Suppressor macrophage treated with lipopolysaccharide for 4 hours (primary cell): ENCODE results near the gene GASK1A.
"Not testable (repeated sequence)": the region's sequence is repeated elsewhere in the genome, so short reads cannot be mapped to it uniquely, and the experiment has no call there.

ENCODE experiments used
- DNase-seq: peaks from one replicate; pipeline ENCODE4 v3.0.0-alpha.2; 2020

The GASK1A gene

DNA sequence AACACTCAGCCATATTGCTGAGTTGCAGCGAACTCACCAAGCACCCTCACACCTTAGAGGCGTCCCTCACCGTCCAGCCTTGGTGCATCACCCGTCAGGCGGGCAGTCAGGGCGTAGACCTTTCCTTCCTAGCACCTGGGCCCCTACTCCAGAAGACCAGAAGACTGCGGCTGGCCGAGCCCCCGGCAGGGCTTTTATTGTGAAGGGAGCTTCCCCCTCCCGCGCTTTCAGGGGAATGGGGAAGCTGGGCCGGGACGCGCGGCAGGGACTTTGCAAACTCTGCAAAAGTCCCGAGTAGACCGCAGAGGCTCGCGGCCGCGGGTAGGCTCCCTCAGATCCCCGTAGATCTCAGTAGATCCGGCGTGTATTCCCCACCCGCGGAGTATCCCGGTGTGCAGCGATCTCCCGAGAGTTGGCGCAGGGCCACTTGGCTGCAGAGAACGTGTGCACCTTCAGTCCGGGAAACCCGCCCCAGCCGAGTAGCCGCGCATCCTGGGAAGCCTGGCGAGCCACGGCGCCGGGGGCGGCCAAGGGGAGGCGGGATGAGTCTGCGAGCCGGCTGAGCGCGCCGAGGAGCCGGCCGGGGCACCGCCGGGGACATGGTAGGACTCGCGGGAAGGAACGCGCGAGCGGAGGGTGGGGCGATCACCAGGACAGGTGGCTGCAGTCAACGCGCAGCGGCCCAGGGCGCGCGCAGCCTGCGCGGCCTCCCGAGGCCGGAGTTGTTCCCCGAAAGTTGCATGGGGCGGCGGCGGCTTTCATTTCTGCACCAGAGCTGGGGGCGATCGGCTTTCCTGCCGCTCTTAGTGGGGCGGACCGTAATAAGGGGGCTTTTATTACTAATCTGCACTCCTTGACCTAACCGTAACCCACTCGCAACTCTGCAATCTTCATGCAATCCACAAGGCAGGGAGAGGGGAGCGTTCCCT is at the start of gene GASK1A:
Gene GASK1A (plus strand): TSS at position 268 of the 929 bp plus-strand sequence. CDS start 332 bp downstream, at position 600.
- DNase-seq = peak; percentile 62

DNA sequence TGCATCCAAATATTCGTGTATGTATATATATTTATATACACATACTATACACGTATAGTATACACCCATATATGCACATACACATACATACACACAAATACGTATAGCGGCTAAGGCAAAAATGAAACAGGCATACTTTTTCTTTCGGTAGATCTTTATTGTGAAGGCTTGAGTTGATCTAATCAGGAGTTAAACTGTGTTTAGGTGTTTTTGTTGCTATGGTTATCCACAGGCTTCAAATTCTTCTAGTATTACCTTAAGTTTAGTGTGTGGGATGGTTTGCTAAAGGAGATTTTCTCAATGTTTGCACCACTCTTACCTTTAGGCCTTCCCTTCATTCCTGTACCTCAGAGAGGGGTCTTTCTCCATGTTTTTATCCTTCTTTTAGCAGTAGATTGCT is 45.0 kb upstream of the GASK1A start:
- no peak for DNase-seq

DNA sequence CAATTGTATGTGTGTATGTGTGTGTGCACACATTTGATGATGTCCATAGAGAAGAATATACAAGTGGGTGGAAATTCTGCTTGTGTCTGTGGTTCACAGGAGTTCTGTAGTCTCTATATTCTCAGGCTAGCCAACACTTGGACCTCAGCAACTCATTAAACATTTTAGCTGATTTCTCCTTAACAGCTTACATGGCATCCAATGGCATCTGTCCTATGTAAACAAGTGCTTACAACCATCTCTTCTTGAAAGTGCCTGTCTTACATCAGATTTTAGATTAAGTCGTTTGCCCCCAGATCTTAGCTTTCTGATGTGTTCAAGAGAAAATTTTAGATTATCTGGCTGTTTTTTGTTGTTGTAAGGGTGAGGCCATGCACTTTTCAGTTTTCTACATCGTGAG is 44.2 kb upstream of the GASK1A start:
- DNase-seq = no peak

DNA sequence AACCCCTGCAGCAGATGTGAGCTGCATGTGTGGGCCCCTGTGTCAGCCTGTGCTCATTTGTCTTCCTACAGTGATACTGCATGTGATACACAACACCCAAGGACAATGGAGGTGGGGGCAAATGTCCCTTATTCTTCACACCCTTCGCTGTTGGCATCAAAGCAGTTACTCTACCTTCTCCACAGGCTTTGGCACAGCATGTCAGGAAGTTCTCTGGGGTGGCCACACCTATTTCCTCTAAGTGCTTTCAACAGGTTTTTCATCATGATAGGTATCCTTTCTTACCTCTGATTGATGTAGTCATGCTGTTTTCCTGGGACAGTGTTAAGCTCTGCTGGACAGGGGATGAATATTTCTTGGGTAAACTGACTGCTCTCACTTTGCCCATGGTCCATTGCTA is 43.6 kb upstream of the GASK1A start:
- DNase-seq = no peak

DNA sequence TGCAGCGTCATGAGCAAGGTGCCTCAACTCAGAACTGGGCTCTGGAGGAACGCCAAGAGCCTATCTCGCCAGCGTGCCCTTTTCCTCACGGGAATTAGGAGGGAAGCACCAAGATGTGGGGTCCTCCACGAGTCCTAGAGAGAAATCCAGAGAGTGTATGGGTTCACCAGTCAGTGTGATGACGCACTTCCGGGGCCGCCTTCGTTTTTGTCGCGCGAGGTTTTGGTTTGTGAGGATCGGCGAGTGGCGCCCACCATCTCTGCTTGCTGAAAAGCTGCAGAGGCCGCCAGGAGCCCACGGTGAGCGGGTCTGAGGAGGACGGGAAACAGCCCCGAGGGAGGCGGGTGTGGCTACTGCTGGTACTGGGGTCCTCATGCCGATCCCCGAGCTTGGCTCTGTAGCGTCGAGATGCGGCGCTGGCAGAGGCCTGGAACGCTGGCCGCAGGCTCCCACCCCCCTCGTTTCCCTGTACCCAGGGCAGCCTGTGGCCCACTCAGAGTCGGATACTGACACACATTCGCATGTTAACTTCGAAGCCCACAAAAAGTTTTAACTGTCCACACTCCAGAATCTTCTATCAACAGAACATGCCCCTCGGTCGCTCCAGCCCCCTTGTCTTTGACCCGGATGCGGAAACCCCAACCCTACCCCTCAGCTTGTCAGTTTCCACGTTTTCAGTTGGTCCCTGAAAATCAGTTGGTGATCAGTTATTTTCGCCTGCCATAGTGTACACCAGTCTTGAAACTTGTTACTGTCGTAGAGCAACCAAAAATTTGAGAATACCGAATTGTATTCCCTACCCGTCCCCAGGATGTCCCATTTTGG is 42.7 kb upstream of the GASK1A start:
- no peak for DNase-seq

DNA sequence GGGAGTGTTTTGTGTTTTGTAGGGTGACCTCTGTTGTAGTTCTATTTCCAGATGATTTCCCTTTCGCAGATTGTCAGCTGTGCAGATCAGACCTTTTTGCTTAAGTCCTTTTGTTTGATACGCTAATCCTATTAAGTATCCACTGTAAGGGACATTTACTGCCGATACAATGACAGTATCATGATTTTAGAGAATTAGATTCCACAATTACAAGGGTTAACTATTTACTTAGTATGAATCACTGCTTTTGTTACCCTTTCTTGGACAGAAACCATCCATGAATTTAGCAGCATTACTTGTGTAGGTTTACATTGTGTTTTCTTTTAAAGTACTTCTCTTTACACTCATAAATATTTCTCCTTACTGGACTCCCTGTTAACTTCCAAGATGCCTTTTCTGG is 41.8 kb upstream of the GASK1A start:
- DNase-seq = no peak

DNA sequence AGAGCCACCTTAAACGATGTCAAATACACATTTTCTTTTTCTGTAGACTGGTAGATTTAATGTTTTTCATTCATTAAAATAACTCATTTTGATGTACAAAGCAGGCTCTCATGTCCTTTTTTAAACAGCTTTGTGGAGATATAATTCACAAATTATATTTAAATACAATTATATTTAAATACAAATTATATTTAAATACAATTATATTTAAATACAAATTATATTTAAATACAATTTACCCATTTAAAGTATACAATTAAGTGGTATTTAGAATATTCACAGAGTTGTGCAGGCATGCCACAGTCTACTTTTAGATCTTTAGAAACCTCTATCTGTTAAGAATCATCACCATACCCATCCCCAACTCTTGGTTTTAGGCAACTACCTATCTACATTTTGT is 36.4 kb upstream of the GASK1A start:
- DNase-seq = no peak

DNA sequence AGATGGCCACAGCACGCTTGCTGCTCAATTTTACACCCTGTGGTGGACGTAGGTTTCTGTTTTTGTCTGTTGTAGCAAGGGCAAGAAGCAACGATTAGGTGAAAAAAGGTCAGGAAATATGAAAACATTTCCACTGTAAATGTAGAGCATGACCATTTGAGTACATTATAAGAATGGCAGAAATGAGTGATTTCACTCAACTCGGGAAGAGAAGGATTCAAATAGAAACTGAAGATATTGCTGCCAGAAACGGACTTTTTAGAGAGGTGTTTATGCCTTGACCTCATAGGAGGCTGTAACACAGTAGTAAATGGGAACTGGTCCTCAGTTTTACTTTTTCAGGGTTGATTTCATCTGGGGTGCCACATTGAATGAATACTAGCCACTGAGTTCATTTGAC is 33.1 kb upstream of the GASK1A start:
- no peak for DNase-seq

DNA sequence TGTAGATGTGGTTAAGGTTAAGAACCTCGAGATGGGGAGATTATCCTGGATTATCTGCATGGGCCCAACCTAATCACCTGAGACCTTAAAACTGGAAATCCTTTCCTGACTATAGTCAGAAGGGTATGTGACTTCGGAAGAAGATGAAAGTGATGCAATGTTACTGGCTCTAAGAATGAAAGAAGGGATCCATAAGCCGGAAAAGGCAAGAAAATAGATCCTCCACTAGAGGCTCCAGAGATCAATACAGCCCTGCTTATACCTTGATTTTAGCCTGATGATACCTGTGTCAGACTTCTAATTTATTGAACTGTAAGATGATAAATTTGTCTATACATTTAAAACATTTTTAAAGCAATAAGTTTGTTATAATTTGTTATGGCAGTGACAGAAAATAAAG is 21.5 kb upstream of the GASK1A start:
- DNase-seq = no peak

DNA sequence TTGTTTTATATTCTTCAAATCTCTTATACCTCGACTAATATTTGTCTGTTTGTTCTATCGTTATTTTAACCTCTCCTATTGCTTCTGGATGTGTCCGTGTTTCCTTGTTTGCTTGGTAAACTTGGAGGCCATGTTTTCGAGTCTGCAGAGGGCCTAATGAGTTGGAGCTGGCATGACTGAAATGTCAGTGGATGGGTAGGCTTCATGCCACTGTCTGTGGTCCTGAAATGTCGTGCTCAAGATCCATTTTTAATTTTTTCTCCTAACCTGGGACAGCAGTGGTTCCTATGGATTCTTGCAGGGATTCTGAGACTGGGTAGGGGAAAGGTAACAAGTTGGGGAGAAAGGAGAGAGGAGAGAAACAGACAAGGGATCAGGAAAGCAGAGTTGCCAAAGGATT is 18.8 kb upstream of the GASK1A start:
- DNase-seq = no peak

DNA sequence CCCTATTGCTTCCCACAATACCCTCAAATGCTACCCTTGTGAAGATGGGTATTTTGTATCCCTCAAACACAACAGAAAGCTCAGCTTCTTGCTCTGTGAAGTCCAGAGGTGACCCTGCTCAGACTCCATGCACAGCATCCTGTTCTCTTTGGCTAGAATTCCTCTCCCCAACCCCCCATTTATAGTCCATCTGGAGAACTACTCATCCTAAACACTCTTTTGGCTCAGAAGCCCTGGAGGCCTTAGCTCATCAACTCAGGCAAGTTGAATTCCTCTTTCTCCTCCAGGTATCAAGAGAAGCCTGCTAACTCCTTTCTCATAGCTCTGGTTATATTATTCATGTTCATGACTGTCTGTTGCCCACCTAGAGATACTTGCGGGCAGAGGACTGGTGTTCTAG is 18.3 kb upstream of the GASK1A start:
- no peak for DNase-seq

DNA sequence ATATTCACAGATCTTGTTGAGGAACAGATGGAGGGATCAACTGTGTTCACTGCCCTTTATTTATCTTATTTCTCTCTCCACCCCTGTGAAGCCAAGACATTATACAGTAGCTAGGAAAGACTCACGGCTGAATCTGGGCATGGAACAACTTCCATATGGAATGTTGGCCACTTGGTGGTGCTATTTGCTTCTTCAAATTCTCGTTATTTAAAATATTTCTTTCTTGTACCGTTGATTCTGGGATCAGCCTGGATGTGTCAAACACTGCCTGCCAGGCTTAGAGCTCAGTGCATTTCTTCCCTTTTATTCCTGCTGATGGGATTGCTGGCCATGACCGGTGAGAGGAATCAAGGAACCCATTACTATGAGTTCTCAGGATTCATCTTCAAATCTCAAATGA is 17.5 kb upstream of the GASK1A start:
- peak; percentile 53 for DNase-seq

DNA sequence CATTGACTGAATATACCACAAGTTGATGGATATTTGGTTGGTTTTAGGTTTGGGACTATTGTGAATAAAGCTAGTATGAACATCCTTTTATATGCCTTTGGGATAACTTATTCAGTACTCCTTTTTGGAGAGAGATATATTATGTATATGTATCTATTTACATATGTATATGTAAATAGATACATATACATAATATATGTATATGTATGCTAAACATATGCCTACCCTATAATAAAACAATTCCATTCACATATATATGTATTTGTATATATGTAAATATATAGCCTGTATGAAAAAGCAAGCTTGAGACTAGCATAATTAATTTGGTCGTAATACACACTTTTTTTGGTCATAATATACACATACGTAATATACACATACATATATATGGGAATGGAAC is 15.8 kb upstream of the GASK1A start:
- DNase-seq = no peak

DNA sequence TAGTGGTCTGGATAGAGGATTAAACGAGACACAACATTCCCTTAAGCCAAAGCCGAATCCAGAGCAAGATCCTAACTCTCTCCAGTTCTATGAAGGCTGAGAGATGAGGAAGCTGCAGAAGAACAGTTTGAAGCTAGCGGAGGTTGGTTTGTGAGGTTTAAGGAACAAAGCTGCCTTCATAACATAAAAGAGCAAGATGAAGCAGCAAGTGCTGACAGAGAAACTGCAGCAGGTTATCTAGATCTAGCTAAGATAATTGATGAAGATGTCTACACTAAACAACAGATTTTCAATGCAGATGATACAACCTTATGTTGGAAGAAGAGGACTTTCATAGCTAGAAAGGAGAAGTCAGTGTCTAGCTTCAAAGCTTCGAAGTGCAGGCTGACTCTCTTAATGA is 14.8 kb upstream of the GASK1A start:
- DNase-seq = no peak

DNA sequence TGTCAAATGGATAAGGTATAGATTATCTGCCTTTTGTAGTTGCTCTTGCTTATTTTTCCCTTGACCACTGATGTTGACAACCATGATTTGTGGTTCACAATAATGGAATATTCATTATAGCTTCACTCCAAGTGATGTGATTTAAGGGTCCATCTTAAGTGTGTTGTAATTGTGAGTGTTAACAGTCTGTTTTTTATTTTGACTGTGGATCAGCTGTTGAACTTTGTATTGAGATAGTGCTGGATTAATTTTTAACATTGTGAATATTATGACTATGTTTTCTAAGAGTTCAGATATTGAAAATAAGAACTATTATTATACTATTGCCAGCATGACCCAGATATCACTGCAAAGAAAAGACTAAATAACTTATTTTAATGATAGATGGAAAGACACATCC is 8.6 kb upstream of the GASK1A start:
- no peak for DNase-seq

DNA sequence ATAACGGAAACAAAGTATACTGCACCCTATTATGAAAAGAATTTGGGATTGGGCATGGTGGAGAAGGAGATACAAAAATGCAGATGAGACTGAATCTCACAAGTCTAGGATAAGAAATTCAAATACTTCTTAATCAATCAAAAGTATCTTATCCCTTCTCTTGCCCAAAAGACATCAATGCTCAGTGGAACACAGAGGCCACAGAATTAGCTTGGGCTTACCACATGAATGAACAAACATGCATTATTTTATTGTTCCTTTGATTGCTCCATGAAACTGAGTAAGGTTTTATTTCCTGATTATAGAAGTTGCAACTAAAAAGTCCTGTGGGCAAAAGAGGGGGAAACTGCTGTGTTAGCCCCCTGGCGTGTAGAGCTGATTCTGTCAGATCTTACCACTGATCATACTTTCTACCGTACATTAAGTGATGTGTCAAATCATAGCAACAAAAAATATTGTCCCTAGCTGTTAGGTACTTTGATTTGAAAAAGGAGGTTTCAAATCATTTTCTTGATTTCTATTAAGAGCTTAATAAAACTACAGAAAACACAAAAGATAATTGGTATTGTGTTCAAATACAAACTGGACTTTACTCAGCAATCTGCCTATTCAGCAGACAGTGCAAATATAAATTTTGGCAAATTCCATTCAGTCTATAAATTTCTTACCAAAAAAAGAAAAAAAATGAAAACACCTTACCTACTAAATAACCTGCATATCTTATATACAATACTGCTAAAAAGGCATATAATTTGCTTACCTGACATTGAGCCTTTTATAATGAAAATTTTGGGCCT is 7.9 kb upstream of the GASK1A start:
- no peak for DNase-seq

DNA sequence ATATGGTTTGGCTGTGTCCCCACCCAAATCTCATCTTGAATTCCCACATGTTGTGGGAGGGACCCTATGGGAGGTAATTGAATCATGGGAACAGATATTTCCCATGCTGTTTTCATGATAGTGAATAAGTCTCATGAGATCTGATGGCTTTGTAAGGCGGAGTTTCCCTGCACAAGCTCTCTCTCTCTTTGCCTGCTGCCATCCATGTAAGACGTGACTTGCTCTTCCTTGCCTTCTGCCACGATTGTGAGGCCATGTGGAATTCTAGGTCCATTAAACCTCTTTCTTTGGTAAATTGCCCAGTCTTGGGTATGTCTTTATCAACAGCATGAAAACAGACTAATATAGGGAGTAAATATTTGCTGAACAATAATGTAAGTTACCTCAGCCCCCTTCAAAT is 4.2 kb upstream of the GASK1A start:
- DNase-seq = not testable (repeated sequence)

DNA sequence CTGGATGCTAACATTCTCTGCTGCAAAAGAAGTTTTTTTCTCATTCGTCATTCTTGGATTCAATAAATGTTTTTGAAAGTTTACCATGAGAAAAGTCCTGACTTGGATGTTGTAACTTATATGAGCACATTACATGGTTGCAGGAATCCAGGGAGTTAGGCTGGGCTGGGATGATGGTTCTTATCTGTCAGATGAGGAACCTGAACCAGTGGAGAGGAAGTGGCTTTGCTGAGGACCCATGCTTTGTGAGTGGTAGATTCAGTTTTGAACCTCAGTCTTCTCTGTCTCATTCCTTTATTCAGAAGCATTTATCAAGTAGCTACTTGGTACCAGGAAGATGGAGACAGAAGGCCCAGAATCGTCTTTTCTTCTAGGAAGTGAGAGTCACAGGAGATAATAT is 3.7 kb upstream of the GASK1A start:
- peak; percentile 12 for DNase-seq

DNA sequence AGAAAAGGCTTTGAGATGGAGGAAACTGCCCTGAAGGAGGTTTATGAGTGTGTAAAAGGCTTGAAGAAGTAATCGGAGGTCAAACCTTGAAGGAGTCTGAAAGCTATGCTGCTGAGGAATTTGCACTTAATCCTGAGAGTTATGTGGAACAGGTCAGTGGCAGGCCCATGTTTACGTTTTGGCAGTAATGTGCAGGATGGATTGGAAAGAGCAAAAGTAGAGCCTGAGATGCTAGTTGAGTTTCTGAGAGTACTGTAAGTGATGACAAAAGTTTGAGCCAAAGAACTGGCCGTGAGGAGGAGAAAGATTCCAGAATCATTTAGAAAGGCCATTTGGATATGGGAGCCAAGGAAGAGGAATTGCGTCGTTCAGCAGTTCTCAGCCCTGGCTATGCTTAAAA is 3.2 kb upstream of the GASK1A start:
- DNase-seq = no peak

DNA sequence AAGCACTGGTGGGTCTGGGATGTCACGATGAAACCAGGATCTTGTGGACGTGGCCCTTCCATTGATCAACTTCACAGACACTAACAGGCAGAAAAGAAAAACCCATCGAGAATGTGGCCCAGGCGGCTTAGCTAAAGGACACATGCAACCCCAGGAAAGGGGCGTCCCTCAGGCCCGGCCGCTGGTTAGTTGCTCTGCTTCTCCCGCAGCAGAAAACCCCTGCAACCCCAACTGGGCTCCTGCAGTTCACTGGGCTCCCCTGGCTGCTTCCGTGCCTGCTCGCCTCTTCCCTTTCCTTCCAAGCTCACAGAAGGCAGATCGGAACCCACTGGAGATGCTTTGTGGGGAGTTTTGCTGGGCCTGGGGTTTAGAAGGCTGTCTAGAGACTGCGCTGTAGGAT is 1.1 kb downstream of the GASK1A start:
- DNase-seq = no peak

DNA sequence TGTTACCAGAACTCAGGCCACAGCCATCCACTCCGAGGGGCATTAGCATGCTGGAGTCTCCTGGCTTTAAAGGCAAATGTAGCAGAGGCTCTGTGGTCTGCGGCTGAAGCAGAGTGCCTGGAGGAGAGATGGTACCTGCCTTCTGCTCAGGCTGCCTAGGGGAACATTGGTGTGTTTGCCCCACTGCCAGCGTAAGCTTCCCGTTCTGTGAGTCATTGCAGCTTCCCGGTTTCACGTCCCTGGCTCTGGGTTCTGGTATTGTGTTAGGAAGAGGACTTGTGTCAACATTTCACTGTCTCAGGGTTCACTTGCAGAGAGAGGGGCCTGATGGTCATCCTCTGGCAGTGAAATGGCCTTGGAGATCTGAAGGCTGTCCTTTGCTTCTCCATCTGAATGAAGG is 1.8 kb downstream of the GASK1A start:
- DNase-seq = peak; percentile 14

DNA sequence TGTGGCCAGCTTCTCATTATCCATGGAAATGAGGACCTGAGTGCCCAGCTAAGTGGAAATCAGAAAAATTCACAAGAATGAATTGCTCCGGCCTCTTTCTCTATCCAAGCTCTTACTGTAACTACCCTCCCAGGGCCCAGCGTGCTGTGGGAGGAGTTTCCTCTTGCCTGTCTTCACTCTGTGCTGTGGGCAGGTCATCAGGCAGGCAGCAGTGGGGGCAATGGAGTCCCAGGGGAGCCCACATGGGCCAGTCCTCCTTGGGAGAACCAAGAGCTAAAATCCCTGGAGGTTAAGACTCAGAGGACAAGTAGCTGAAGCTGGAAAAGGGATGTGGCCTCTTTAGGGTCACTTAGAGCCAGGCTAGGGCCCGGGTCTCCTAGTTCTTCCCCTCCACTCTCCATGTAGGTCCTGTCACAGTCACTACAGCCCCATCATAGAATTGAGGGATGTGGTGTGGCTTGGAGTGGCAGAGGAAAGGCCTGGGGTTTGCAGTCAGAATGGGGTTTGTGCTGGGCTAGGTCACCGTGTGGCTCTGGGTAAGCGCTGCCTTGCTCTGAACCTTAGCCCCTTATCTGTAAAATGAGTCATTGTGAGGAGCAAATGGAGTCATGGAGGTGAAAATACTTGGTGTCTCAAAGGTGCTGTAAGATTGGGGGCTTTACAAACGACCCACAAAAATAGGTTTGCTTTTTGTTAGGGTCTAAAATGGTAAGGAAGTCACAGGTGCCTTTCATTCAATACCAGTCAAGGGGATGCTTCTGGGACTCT is 3.7 kb downstream of the GASK1A start:
- no peak for DNase-seq

DNA sequence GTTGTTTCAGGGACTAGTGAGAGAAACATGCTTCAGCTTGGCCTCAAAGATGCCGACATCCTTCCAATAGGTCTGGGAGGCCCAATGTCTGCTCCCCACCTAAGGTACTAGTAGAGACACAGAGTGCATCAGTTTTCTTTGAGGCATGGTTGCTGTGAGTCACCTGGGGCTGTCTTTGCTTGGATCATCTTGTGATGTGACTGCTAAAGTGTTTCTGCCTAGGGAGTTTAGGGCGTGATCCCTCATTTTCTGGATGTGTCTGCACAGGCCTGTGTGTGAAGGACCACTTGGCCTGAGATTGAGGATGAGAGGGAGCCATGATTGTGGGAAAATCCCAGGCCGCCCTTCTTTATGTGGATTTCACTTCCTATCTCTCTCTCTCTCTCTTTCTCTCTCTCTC is 4.8 kb downstream of the GASK1A start:
- no peak for DNase-seq
